Suppressor macrophage treated with lipopolysaccharide for 4 hours (primary cell): ENCODE measurements around the gene COL5A2.

Source experiments
- DNase-seq: peaks from one replicate; pipeline ENCODE4 v3.0.0-alpha.2; 2020

COL5A2 gene

DNA sequence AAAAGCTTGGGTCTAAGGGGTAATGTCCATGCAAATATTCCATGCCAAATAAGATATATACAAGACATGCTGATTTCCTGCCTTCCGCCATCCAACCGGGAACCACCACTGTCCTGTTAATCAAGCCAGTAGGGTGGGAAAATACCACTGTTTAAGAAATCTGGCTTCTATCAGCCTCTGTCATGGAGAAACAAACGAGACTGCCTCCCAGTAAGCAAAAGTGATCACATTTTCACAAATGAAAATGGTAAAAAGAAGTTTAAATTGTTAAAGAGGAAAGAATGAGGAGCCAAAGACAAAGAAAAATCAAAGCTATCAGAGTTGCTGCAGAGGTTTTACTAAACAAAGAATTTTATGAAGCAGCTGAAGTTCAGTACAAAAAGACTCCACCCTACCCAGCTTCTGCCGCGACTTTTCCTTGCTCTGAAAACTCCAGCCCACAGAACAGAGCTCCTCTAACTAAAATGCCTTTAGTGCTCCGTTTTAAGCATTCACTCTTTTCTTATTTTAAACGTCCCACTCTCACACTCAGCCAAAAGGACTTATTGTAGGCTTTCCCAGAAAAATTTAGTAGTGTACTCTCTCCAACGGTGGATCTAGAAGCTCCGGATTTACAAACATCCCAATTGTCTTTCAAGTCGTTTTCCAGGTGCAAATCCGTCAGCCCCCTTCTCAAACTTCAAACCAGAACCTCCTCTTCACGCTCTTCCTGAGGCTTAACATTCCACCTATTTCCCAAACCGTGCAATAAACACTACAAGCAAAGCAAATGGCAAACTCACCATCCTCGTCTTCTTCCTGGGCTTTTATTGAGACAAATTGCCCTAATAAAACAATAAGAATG, 613 bp downstream of the COL5A2 start:
- DNase-seq: no peak

DNA sequence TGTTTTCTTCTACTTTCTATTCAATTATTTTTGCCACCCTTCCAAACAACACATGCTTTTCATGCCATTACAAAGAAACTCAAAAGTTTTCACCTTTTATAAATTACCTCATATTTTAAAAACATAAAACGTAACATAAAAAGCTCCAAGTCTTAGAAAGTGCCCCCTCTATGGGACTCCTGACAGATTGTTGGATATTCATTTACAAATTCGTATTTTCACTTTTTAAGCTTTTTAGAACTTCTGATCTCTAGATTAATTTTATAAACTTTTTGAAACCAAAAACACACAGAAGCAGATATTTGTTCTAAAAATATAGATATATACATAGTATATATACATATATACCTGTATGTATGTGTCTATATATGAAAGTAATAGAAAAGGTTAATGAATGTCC, 1.5 kb downstream of the COL5A2 start:
- no peak for DNase-seq

DNA sequence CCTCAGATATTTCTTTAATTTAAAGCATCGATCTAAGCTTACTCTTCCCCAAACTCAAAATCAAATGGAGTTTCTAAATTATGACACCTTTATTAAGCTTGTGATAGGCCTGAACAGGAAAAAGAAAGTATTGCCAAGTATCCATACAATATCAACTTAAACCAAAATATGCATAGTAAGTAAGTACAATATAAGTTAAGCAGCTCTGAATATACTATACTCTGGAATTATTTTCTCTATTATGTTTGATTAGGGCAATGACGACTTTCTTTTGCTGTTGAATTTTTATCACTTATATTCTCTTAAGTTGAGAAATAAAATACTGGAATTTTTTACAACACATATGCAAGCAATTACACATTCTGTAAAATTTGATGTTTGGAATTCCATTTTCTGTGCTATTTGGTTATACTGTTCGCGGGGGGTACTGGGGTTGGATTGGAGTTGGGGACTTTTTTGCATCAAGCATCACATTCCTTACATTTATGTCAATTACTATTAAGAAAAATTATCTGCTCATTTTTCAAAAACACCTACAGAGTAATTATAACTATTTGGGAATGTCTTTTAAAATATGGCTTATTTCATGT, 2.2 kb downstream of the COL5A2 start:
- DNase-seq: no peak

GRCh38 chr2:189176516-189176915, 3.0 kb downstream of the COL5A2 start:
- no peak for DNase-seq

DNA sequence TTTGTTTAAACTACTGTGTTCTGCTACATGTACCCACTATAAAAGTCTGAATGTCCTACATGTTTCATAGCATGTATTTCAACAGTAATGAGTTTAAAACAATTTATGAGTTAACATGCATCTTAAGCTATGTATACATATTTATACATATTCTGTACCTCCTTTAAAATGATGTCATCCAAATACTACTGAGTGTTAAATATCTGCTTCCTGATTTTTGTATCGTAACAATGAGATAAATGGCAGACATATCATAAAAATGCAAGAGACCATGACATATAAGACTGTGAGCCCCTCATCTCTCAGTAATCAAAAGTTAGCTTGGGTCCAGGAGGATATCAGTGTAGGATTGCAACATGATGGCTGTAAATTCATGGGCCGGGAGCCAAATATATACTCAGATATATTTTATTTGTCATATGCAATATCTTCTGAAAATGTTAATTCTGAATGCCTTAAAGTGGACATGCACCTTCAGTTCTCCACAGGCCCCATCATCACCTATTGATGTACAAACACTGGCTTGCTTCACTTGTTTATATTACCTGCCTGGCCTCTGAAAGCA, 3.6 kb downstream of the COL5A2 start:
- no peak for DNase-seq

DNA sequence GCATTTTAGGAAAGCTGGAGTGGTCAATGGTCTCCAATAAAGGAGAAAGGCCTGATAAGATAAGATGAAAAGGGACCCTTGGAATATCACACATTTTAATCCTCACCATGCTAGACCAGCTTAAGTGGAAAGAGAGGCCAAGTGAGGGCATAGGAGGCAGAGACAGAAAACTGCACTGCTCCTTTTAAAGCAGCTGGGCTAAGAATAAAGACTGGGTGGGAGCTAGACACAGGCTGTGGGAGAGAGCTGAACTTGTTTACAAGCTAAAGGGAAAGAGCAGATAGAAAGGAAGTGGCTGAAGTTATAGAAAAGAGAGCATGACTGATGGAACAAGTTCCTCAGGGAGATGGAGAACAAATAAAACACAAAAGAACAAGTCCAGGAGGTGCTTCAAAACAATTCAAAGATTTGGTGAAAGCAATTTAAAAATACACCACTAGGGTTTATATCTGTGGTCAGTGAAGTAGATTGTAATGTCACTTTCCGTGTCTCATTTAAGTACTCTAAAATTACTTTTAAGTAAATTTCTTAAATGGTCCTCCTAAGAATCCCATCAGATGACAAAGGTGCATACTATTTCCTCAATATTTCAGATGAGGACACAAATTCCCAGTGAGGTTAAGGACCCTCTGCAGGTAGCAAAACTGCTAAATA, 7.5 kb downstream of the COL5A2 start:
- DNase-seq: no peak

DNA sequence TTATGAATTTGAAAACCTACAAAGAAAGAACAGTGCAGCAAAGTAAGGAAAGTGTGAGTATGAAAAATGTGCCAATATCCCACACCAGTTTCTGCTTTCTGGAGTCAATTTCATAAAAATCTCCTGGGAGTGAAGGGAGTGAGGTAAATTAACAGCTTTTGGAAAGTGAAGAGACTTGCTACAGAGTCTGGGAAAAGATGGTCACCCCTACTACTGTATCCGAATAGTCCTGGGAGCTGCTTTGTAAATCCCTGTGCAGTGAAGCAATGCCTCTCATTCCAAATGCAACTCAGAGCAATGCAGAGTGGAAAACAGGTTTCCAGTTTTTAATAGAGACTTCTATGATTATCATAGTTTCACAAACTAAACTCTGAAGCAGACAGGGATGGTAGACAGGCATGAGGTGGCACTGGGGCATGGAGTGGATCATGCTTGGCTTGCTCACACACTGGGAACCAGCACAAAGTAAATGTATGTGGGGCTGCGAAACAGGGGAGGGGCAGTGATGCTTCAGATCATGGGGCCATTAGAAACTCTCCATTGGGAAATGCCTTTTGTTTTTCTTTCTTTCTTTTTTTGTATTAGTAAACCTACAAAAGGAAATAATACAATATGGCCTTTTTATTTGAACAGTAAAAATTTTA, 10.6 kb downstream of the COL5A2 start:
- DNase-seq: no peak

- no peak for DNase-seq
Measured at GRCh38 chr2:189165656-189166380, 13.7 kb downstream of the COL5A2 start.

- DNase-seq: no peak
Measured at GRCh38 chr2:189164746-189165145, 14.8 kb downstream of the COL5A2 start.

DNA sequence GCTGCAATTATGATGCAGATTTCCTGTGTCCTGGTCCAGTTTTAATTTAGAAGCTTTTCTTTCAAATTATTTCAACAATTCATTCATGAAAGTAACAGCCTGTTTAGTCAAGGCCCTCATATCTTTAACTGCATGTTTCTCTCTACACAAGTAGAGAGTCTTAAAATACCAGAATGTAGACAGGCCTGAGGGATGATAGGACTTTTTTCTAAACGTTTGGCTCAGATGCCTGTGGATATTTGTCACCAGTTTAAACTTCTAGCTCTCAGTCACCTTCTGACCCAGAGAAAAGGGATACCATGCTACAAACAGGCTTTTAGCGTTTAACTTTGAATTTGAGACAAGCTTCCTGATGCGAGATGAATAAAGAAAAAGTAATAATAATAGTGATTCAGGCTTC, 15.7 kb downstream of the COL5A2 start:
- DNase-seq: no peak

- no peak for DNase-seq
Measured at GRCh38 chr2:189162566-189162965, 17.0 kb downstream of the COL5A2 start.

DNA sequence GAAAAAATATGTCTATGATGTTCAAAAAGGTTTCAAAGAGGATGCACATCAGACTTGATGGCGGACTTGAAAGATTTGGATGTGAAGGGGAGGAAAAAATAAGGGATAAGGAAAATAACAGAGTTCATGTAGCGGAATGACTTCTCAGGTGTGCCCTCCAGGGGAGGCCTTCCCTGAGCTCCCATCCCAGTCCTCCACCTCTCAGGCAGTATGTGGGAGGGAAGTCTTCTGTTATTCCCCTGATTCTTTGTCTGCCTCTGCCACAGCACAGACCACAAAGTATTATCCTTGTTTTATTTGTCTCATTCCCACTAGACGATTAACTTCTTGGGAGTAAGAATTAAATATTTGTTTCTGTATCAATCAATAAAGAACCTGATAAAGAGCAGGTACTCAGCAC, 17.7 kb downstream of the COL5A2 start:
- DNase-seq: no peak

DNA sequence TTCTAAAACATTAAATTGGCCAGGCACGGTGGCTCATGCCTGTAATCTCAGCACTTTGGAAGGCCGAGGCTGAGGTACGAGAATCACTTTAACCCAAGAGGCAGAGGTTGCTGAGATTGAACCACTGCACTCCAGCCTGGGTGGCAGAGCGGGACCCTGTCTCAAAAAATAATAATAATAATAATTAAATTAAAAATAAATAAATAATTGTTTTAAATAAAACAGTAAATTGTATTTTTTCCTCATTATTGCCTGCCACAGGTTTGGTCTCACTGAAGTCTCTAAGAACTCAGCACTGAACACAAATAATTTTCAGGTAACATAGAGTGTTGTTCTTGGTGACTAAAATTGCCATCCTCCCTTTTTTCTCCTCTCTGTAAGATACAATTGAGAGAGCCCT, 19.8 kb downstream of the COL5A2 start:
- no peak for DNase-seq

- DNase-seq: no peak
Measured at GRCh38 chr2:189159273-189159672, 20.3 kb downstream of the COL5A2 start.

DNA sequence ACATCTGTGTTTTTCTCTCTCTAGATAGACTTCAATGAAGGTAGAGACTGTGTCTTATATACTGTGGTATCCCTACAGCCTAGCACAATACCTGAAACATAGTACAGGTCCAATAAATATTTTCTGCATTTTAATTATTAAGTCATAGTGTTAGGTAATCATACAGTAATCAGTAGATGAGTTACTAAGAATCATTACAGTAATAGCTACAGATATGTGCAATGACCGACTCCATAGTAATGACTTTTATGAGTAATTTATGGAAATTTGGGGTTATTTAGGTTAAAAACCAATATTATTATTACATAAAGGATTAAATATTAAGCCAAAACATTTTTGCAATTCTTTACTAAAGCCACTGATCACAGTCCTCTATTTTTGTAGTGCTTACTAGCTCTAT, 21.6 kb downstream of the COL5A2 start:
- no peak for DNase-seq

DNA sequence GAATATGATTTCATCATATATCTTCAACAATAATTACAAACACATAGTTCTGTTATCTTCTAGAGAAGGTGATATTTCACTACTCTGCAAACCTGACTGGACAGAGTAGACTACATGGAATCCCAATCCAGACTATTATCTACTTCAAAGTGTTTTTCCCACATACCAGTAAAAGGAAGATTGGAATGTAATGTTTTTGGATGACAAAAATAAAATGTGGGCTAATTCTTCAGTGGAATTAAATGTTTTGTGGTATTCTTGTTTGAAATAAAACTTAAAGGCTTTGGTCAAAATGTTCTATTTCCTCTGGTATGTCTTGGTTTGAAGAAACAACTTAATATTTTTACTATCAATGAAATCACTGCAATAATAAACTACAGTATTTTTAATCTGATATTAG, 22.1 kb downstream of the COL5A2 start:
- DNase-seq: no peak

GRCh38 chr2:189155795-189156194, 23.8 kb downstream of the COL5A2 start:
- no peak for DNase-seq

- no peak for DNase-seq
Measured at GRCh38 chr2:189153619-189154018, 25.9 kb downstream of the COL5A2 start.

DNA sequence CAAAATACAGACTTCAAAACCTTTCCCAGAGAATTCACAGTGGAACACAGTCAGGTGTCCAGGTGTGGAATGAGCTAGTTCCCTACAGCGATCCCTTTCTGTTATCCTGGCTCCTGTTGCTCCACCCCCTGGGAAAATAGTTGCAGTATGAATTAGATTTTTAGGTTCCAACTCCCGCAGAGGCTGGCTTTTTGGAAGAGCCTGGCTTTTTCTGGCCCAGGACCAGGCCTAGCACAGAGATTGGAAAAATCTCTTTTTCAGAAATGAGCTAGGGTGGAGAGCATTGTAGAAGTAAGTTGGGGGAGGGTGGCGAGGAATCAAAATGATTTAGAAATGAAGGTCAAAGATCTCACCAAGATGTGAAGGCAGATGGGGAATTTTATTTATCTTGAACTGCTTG, 27.1 kb downstream of the COL5A2 start:
- DNase-seq: no peak

GRCh38 chr2:189151906-189152305, 27.7 kb downstream of the COL5A2 start:
- DNase-seq: no peak

DNA sequence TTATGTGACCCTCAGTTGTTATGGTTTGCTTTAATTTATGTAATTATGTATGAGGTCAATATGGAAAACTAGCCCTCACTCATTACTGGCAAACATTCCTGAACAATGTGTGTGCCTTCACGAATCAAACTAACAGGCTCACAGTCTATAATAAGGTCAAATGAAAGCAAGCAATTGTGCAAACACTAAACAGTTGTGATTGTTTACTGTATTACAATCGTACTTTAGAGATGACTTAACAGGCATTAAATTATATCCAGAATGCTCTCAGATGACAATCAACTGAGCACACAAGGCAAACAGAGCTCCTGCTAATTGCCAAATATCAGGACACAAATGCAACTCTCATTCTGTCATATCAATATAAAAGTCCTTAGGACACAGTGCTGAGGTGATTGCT, 29.5 kb downstream of the COL5A2 start:
- DNase-seq: no peak

DNA sequence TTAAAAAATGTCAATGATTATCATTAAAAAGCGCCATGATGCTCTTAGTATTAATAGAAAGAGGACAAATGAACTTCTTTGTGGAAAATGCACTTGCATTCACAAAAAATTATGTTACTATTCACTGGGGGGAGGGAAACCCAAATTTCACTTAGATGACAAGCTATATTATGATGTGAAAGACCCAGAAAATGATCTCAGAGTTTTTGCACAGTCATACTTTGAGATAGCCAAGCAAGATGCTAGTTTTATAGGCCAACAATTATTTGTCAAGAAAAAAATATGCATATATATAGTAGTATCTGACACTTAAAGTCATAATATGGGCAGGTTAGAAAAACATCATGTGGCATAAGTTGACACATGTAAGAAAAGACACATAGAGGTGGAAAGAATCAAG, 31.6 kb downstream of the COL5A2 start:
- no peak for DNase-seq

DNA sequence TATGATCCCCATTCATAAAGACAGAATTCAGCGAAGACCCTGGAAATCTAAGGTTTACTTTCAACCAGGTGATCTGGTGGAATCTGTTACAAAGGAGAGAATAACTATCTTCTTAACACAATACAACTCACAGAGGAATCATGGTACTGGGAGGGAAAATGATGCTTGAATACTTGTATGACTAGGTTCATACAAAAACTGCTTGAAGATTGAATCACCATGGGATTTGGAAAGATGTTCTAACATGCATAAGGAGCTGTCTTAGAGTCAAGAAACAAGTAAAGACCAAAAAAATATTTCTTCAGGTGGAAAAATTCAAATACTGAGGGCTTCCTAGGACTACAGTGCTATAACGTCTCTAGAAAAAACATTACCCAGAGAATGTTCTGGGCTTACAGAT, 32.2 kb downstream of the COL5A2 start:
- DNase-seq: no peak
